HG03442 (cell line): ENCODE measurements around the gene CFAP45.

Experiments
- ATAC-seq: cut with Tn5 transposase; IDR thresholded peaks from one replicate; pipeline ENCODE4 v1.9.1; 2021; ENCODE audit warnings: mild to moderate bottlenecking, moderate library complexity; ENCODE audit not compliant: unreplicated experiment

Gene CFAP45

GRCh38 chr1:159828581-159829272 lies 71.2 kb downstream of the CFAP45 start:
- ATAC-seq, result no peak

DNA sequence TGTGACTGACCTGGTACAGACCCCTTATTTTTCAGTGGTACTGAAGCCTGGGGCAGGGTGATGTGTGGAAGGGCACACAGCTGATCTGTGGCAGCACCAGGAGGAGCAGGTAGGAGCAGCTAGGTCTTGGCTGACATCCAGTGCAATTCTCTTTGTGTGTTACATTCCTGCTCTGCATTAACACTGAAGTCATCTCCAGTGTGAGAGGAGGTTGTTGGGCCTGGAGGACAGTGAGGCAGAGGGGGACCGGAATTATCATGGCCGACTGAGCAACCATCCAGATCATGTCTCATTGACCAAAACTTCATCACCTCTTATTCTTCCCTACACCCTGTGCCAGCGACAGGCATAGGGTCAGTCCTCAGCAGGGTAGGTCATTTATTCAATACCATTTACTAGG lies 71.8 kb downstream of the CFAP45 start:
- no peak for ATAC-seq

DNA sequence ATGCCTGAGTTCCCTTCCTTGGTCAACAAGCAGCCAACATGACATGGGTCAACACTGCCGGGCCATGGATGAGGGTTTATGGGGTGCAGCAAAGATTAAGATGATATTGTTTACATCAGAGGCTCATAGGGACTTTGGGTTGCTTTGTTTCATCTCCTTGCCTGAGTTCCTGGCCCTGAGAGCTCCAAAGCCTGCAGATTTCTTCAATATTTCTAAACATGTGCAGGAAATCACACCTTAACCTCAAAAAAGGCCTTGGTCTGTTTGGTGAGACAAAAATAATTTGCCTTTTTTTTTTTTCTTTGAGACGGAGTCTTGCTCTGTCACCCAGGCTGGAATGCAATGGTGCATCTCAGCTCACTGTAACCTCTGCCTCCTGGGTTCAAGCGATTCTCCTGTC lies 72.4 kb downstream of the CFAP45 start:
- ATAC-seq, result no peak

DNA sequence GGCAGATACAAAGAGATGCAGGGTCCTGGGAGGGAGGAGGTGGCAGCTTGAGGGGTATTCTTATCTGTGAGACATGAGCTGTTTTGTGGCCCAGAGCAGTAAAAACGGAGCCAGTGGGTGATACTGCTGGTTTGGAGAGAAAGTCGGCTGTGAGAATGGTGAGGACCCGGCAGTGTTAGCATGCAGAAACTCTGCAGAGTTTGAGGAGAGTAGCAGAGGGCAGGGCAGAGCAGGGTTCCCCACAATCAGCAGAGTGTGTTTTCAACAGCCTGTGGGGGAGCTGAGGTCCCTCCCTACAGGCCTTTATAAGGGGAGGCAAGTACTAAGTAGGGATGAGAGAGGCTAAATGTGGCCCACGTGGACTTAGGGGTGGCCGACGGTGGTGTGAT lies 72.9 kb downstream of the CFAP45 start:
- ATAC-seq, result no peak

GRCh38 chr1:159826441-159827101 lies 73.4 kb downstream of the CFAP45 start, which contains the start of gene SLAMF8:
Gene SLAMF8 (plus strand): TSS chr1:159826873. CDS start chr1:159826899, 26 bp downstream.
- ATAC-seq, result no peak

- ATAC-seq, result no peak
These were observed 74.4 kb downstream of the CFAP45 start for GRCh38 chr1:159825564-159825963.

DNA sequence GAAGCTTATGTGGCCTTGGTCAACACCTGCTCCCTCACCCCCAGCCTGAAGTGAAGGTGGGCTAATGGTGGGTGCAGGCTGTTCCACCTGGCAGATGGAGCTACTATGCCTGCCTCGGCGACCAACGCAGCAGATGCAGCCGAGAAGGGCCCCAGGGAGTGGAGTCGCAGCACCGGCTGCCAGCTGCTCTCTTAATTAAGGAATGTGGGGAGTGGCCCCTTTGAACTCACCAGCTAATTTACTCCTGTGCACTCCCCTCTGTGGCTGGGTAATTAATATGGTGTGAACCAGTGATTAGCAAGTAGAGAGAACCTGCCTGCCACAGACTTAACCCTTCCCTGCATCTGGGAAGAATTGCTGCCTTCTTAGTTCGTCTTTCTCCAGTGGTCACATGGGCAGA lies 76.6 kb downstream of the CFAP45 start:
- no peak for ATAC-seq
